Measurements from ENCODE around the gene PACRG.

PACRG gene

GRCh38 chr6:163092876-163093275, 365.1 kb downstream of the PACRG start:
- H3K4me3 ChIP-seq (ENCODE audit: control insufficient read depth, low read depth, low read length) = no peak overlapping the region
- no peak for TF ChIP-seq CTCF (IDR thresholded peaks at IDR 0.05; ENCODE audit: control insufficient read depth, insufficient read depth, low read depth, low read length, missing control alignments)
- DNase-seq (ENCODE audit: low read depth) = no peak

- TF ChIP-seq CTCF (IDR thresholded peaks at IDR 0.05; ENCODE audit: control insufficient read depth, insufficient read depth, low read depth, low read length, missing control alignments) = no peak
- no peak for DNase-seq (ENCODE audit: low read depth)
- no peak overlapping the region for H3K4me3 ChIP-seq (ENCODE audit: control insufficient read depth, low read depth, low read length)
Observed at GRCh38 chr6:163094881-163095280, 367.1 kb downstream of the PACRG start.

DNA sequence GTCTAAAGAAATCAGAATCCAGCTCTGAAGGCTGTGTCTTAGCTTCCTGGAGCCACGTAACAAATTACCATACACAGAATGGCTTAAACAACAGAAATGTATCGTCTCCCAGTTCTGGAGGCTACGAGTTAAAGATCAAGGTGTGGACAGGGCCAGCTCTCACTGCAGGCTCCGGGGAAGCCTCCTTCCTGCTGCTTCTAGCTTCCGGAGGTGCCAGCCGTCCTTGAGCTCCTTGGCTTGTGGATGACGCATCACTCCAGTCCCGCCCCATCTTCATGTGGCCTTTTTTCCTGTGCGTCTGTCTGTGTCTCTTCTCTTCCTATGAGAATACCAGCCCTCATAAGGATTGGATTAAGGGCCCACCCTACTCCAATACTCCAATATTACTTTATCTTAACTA, 367.6 kb downstream of the PACRG start:
- no peak overlapping the region for H3K4me3 ChIP-seq (ENCODE audit: control insufficient read depth, low read depth, low read length)
- DNase-seq (ENCODE audit: low read depth) = no peak
- TF ChIP-seq CTCF (IDR thresholded peaks at IDR 0.05; ENCODE audit: control insufficient read depth, insufficient read depth, low read depth, low read length, missing control alignments) = no peak

DNA sequence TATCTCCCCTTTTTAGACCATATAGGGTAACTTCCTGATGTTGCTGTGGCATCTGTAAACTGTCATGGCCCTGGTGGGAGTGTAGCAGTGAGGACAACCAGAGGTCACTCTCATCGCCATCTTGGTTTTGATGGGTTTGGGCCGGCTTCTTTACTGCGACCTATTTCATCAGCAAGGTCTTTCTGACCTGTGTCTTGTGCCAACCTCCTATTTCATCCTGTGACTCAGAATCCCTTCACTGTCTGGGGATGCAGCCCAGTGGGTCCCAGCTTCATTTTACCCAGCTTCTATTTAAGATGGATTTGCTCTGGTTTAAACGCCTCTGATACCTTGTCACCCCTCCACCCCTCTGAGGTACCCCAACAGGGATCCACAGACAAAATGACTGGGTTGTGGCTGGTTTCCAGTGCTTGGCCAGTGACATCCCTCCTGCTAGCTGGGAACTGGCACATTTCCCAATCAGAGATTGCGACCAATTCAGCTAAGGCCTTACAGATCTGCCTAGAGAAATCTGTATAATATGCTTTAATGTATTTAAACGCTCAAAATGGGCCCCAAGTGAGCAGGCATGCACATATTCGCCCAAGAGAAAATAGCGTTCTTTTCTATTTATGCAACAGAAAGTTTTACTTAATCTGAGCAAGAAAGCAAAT, 371.2 kb downstream of the PACRG start:
- DNase-seq (ENCODE audit: low read depth) = no peak
- no peak overlapping the region for H3K4me3 ChIP-seq (ENCODE audit: control insufficient read depth, low read depth, low read length)
- TF ChIP-seq CTCF (IDR thresholded peaks at IDR 0.05; ENCODE audit: control insufficient read depth, insufficient read depth, low read depth, low read length, missing control alignments) = no peak

GRCh38 chr6:163099621-163100171, 371.9 kb downstream of the PACRG start:
- no peak overlapping the region for H3K4me3 ChIP-seq (ENCODE audit: control insufficient read depth, low read depth, low read length)
- no peak for TF ChIP-seq CTCF (IDR thresholded peaks at IDR 0.05; ENCODE audit: control insufficient read depth, insufficient read depth, low read depth, low read length, missing control alignments)
- DNase-seq (ENCODE audit: low read depth) = no peak

- TF ChIP-seq CTCF (IDR thresholded peaks at IDR 0.05; ENCODE audit: control insufficient read depth, insufficient read depth, low read depth, low read length, missing control alignments) = no peak
- DNase-seq (ENCODE audit: low read depth) = no peak
- no peak overlapping the region for H3K4me3 ChIP-seq (ENCODE audit: control insufficient read depth, low read depth, low read length)
Observed at GRCh38 chr6:163100259-163100658, 372.5 kb downstream of the PACRG start.
